Breast epithelium (tissue), 4 donors: Measurements from ENCODE around the gene IDE. TPM values are rescaled to one million over a fixed set of nuclear protein-coding genes. Genes with fewer than 3 reads are reported as not detected.

Experiments
- DNase-seq, 2 donors: peaks; one replicate each; pipeline ENCODE4 v3.0.0-alpha.2; 2019; ENCODE audit warnings: low spot score in 2 of 2
- H3K27ac ChIP-seq, 2 donors: fragments of 200-600 bp; sonication (generic) in 1 of 2; one replicate each; pipeline ENCODE4 v1.5.1; 2016 to 2019; ENCODE audit warnings: mild to moderate bottlenecking in 1 of 2
- H3K27me3 ChIP-seq, 2 donors: fragments of 200-600 bp; sonication (generic) in 1 of 2; one replicate each; pipeline versions ENCODE4 v1.5.1 to v1.6.0; 2017 to 2019; ENCODE audit warnings: control low read depth in 1 of 2, mild to moderate bottlenecking in 1 of 2
- H3K36me3 ChIP-seq: fragments of 200-600 bp; one replicate; pipeline ENCODE4 v1.5.1; 2019
- H3K4me1 ChIP-seq, 2 donors: fragments of 200-600 bp; sonication (generic); one replicate each; pipeline ENCODE4 v1.5.1; 2016 to 2019; ENCODE audit warnings: control low read depth in 1 of 2
- H3K4me3 ChIP-seq, 3 donors: fragments of 200-600 bp; sonication (generic); 1 replicate in 2 of 3; 2 replicates in 1 of 3; pipeline ENCODE4 v1.5.1; 2016 to 2019; ENCODE audit warnings: mild to moderate bottlenecking in 3 of 3, moderate library complexity in 2 of 3
- H3K9me3 ChIP-seq, 2 donors: fragments of 200-600 bp; sonication (generic) in 1 of 2; one replicate each; pipeline ENCODE4 v1.5.1; 2016 to 2019; ENCODE audit warnings: control low read depth in 1 of 2
- POLR2A ChIP-seq: fragments of 450-650 bp; IDR thresholded peaks from one replicate; pipeline ENCODE4 v1.6.1; 2016; ENCODE audit warnings: antibody characterized with exemption, mild to moderate bottlenecking, moderate library complexity
- POLR2AphosphoS5 ChIP-seq, 3 donors: sonication (generic); formaldehyde crosslinking; IDR thresholded peaks; one replicate each; pipeline ENCODE4 v1.6.1; 2017; ENCODE audit warnings: antibody characterized with exemption in 3 of 3
- intact Hi-C: fragments of 100-400 bp; cut with DNase I; formaldehyde crosslinking; loops from one replicate; pipeline ENCODE4 v1.15.1; 2023; ENCODE audit warnings: low total_unique reads
- total RNA-seq, 3 donors: library from RNA; depleted of rRNA; stranded (reverse); fragments of >200 nt; gene quantifications; one replicate each; pipeline ENCODE4 v1.1.0, GENCODE V29; 2016
- TF ChIP-seq, protein P1 (sequence below), 3 donors: fragments of 450-650 bp; IDR thresholded peaks; one replicate each; pipeline ENCODE4 v1.5.1; 2016 to 2017; ENCODE audit warnings: antibody characterized with exemption in 3 of 3, mild to moderate bottlenecking in 3 of 3, moderate library complexity in 3 of 3

The IDE gene
- total RNA-seq, 3 donors from 2014 or later = 24.0 to 39.5 (median 29.2) TPM

DNA sequence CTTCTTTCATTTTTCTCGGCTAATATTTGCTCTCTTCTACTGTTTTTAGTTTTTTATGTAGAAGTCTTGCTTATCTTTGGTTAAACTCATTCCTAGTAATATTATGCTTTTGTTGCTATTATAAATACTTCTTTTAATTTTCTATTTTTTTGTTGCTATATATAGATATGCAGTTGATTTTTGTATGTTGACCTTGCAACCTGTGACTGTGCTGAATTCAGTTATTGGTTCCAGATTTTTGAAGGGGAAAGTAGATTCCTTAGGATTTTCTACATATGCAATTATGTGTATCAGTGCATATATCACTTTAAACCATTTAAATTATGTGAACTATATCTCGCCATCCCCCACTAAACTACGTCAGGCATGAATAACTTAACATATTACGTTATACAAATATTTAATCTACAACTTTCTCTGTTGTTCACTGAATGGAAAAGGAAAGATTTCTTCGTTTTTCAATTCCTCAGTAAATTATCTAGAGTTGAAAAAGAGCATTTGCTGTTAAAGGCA is 71.5 kb downstream of the IDE start:
- Histone ChIP-seq H3K27ac (no peak overlapping the region), H3K4me1 (no peaks in the 10 kb centered on the region), H3K9me3 (no peaks in the 10 kb centered on the region), H3K4me3 (no peak overlapping the region), H3K36me3 (peaks cover under 1% of the 10 kb centered on the region), H3K27me3 (no peaks in the 10 kb centered on the region)
- TF ChIP-seq POLR2AphosphoS5 (IDR thresholded peaks at IDR 0.05) (no peak), POLR2A (no peak)
- TF ChIP-seq, protein P1, sequence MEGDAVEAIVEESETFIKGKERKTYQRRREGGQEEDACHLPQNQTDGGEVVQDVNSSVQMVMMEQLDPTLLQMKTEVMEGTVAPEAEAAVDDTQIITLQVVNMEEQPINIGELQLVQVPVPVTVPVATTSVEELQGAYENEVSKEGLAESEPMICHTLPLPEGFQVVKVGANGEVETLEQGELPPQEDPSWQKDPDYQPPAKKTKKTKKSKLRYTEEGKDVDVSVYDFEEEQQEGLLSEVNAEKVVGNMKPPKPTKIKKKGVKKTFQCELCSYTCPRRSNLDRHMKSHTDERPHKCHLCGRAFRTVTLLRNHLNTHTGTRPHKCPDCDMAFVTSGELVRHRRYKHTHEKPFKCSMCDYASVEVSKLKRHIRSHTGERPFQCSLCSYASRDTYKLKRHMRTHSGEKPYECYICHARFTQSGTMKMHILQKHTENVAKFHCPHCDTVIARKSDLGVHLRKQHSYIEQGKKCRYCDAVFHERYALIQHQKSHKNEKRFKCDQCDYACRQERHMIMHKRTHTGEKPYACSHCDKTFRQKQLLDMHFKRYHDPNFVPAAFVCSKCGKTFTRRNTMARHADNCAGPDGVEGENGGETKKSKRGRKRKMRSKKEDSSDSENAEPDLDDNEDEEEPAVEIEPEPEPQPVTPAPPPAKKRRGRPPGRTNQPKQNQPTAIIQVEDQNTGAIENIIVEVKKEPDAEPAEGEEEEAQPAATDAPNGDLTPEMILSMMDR (IDR thresholded peaks at IDR 0.05) = no peak
- no peak for DNase-seq
- intact Hi-C loops = no loop called here

- Histone ChIP-seq H3K36me3 (no peaks in the 10 kb centered on the region), H3K27me3 (no peaks in the 10 kb centered on the region), H3K4me1 (no peaks in the 10 kb centered on the region), H3K4me3 (no peak overlapping the region), H3K27ac (no peak overlapping the region), H3K9me3 (no peaks in the 10 kb centered on the region)
- intact Hi-C loops = no loop called here
- TF ChIP-seq POLR2AphosphoS5 (IDR thresholded peaks at IDR 0.05) (no peak), POLR2A (no peak)
- TF ChIP-seq, protein P1 (IDR thresholded peaks at IDR 0.05) = no peak
- no peak for DNase-seq
Observed at GRCh38 chr10:92493362-92493761, 80.5 kb downstream of the IDE start.

DNA sequence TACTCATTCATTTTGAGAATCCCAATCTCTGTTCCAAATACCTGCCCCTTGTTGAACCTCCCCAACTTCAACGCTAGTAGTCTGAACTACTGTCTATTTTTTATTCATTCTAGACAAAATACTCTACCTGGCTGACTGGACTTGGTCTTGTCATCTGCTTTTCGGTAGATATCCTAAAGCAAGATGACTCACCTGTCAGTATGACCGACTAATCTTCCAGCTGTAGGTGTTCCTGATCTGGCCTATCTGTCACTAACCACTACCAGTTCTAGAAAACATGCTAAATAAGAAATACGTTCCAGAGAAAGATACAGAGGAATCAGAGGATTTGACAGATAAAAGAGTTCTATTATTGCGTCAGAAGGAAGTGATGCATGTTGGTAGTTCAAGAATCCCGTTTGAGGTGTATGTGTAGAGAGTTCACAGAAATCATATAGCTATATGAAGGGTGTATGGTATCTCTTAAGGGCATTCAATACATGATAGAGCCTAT is 81.1 kb downstream of the IDE start:
- Histone ChIP-seq H3K4me3 (no peak overlapping the region), H3K27ac (no peak overlapping the region), H3K9me3 (no peaks in the 10 kb centered on the region), H3K36me3 (no peaks in the 10 kb centered on the region), H3K4me1 (no peaks in the 10 kb centered on the region), H3K27me3 (no peaks in the 10 kb centered on the region)
- no peak for DNase-seq
- no peak for TF ChIP-seq POLR2A
- TF ChIP-seq, protein P1 (IDR thresholded peaks at IDR 0.05) = no peak
- no peak for TF ChIP-seq POLR2AphosphoS5 (IDR thresholded peaks at IDR 0.05)
- intact Hi-C loops = no loop called here

DNA sequence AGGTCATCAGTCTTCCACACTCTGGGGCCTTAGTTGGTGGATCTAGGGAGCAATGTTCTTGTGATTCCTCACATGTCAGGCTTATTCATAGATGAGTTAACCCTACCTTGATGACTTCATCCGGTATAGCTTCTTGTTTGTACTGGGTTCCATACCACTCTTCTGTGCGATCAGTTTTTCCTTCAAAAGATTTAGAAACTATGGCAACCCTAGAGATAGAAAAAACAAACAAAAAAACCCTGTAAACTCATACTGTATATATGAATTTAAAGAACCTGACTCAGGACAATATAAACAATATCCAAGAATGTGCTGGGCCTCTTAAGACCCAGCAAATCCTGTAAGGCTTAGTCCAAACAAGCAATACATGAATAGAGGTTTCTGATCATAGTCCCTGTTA is 83.5 kb downstream of the IDE start:
- Histone ChIP-seq H3K27ac (no peak overlapping the region), H3K4me1 (no peaks in the 10 kb centered on the region), H3K36me3 (no peaks in the 10 kb centered on the region), H3K4me3 (no peak overlapping the region), H3K9me3 (no peaks in the 10 kb centered on the region), H3K27me3 (no peaks in the 10 kb centered on the region)
- DNase-seq = no peak
- intact Hi-C loops = no loop called here
- TF ChIP-seq POLR2AphosphoS5 (IDR thresholded peaks at IDR 0.05) (no peak), POLR2A (no peak)
- TF ChIP-seq, protein P1 (IDR thresholded peaks at IDR 0.05) = no peak

GRCh38 chr10:92486637-92487036 is 87.3 kb downstream of the IDE start:
- H3K4me1 ChIP-seq = no peaks in the 10 kb centered on the region
- H3K36me3 ChIP-seq = no peaks in the 10 kb centered on the region
- no peaks in the 10 kb centered on the region for H3K27me3 ChIP-seq
- intact Hi-C loops = no loop called here
- H3K27ac ChIP-seq = no peak overlapping the region
- DNase-seq = no peak
- TF ChIP-seq, protein P1 (IDR thresholded peaks at IDR 0.05) = no peak
- TF ChIP-seq POLR2AphosphoS5 (IDR thresholded peaks at IDR 0.05) (no peak), POLR2A (no peak)
- H3K9me3 ChIP-seq = no peaks in the 10 kb centered on the region
- H3K4me3 ChIP-seq = no peak overlapping the region
